GM18519 (cell line): Measurements from ENCODE around the gene RRP15.

Experiments used
- ATAC-seq: cut with Tn5 transposase; IDR thresholded peaks from one replicate; pipeline ENCODE4 v1.9.1; 2021; ENCODE audit warnings: mild to moderate bottlenecking, moderate library complexity; ENCODE audit not compliant: unreplicated experiment, low FRiP score

The RRP15 gene

DNA sequence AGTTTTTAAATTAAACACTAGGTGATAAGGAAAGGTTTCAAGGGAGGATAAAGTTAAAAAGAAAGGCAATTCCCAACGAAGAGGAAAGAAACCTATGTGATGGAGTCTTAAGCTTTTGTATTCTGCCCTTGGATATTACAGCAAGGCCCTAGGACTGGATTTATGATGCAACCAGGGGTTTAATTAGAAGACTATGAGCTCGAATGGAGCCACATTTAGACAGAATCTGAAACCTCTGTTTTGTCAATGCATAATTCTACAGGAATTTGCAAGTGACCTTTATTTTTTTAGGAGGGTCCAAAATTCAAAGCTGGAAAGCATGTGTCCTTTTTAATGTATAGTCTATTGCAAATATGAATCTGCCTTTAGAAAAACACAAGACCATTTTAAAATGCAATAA lies 98.0 kb downstream of the RRP15 start:
- no peak for ATAC-seq

DNA sequence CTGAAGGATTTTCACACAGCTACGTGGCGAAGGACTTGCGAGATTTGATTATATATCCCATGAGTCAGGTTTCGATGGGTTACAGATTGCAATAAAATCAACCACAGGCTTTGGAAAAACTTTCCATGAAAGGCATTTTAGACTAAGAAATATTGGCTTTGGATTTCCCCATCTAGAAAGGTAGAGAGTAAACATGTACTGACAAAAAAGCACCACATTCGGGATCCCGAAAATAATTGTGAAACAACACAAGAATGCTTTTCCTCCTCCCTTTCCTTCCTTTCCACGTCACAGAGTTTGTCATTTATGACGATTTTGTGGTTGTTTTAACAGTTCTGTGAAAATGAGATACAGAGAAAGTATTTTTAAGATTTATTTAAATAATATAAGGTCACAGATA lies 98.6 kb downstream of the RRP15 start:
- ATAC-seq: no peak

DNA sequence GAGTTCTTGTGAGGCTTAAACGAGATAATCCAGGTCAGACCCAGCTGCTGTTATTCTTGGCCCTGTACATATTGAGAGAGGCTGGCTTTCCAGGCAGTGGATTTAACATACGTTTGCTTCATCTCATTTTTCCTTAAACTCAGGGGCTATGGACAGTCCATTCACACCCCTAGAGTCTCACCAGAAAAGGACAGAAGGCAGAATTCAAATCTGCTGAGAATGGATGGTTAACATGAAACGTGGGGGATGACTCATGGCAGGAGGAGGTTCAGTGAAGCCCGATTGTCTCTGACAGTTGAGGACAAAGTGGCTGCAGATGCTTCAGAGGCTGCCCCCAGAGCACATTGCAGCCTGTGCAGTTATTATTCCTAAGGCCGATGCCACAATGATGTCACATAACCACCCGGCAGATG lies 99.5 kb downstream of the RRP15 start:
- no peak for ATAC-seq
